Measurements from ENCODE around the gene CREB5.

The CREB5 gene

GRCh38 chr7:28793381-28794085, 381.2 kb downstream of the CREB5 start:
- Histone ChIP-seq H3K9me2 (replicated peaks; ENCODE audit: low read depth, low read length) (no peaks in the 10 kb centered on the region), H3F3A (ENCODE audit: low read depth) (no peaks in the 10 kb centered on the region), H3K79me2 (ENCODE audit: insufficient read depth, low read length) (no peaks in the 10 kb centered on the region), H4K20me1 (ENCODE audit: insufficient read depth, low read length, poor library complexity, severe bottlenecking) (no peaks in the 10 kb centered on the region), H3K4me2 (ENCODE audit: low read depth, low read length, poor library complexity, severe bottlenecking) (no peak overlapping the region), H3K4me1 (ENCODE audit: insufficient read depth, low read length, poor library complexity, severe bottlenecking) (no peaks in the 10 kb centered on the region), H3K9ac (ENCODE audit: low read depth, low read length, poor library complexity, severe bottlenecking) (no peak overlapping the region), H3K27me3 (ENCODE audit: insufficient read depth, low read length, poor library complexity, severe bottlenecking) (no peaks in the 10 kb centered on the region), H2AFZ (ENCODE audit: low read length) (no peak overlapping the region), H3K36me3 (ENCODE audit: insufficient read depth, low read length) (no peaks in the 10 kb centered on the region), H3K9me3 (ENCODE audit: insufficient read depth, low read depth, low read length) (no peaks in the 10 kb centered on the region), H3K4me3 (ENCODE audit: low read length, poor library complexity, severe bottlenecking) (no peak overlapping the region)
- TF ChIP-seq EZH2phosphoT487 (IDR thresholded peaks at IDR 0.05; ENCODE audit: borderline replicate concordance) (no peak), CTCF (conservative IDR thresholded peaks at IDR 0.05; ENCODE audit: low read length) (no peak)

GRCh38 chr7:28798274-28798673, 386.0 kb downstream of the CREB5 start:
- H3K79me2 ChIP-seq (ENCODE audit: insufficient read depth, low read length): no peaks in the 10 kb centered on the region
- no peaks in the 10 kb centered on the region for H4K20me1 ChIP-seq (ENCODE audit: insufficient read depth, low read length, poor library complexity, severe bottlenecking)
- H3K9me3 ChIP-seq (ENCODE audit: insufficient read depth, low read depth, low read length): no peaks in the 10 kb centered on the region
- H3K36me3 ChIP-seq (ENCODE audit: insufficient read depth, low read length): no peaks in the 10 kb centered on the region
- H3K4me1 ChIP-seq (ENCODE audit: insufficient read depth, low read length, poor library complexity, severe bottlenecking): no peaks in the 10 kb centered on the region
- H3K4me3 ChIP-seq (ENCODE audit: low read length, poor library complexity, severe bottlenecking): no peak overlapping the region
- no peak overlapping the region for H3K4me2 ChIP-seq (ENCODE audit: low read depth, low read length, poor library complexity, severe bottlenecking)
- no peak overlapping the region for H2AFZ ChIP-seq (ENCODE audit: low read length)
- no peaks in the 10 kb centered on the region for H3K9me2 ChIP-seq (replicated peaks; ENCODE audit: low read depth, low read length)
- no peaks in the 10 kb centered on the region for H3F3A ChIP-seq (ENCODE audit: low read depth)
- no peak for TF ChIP-seq CTCF (conservative IDR thresholded peaks at IDR 0.05; ENCODE audit: low read length)
- TF ChIP-seq EZH2phosphoT487 (IDR thresholded peaks at IDR 0.05; ENCODE audit: borderline replicate concordance): no peak
- H3K27me3 ChIP-seq (ENCODE audit: insufficient read depth, low read length, poor library complexity, severe bottlenecking): no peaks in the 10 kb centered on the region
- H3K9ac ChIP-seq (ENCODE audit: low read depth, low read length, poor library complexity, severe bottlenecking): no peak overlapping the region

- H3K36me3 ChIP-seq (ENCODE audit: insufficient read depth, low read length): no peaks in the 10 kb centered on the region
- no peaks in the 10 kb centered on the region for H4K20me1 ChIP-seq (ENCODE audit: insufficient read depth, low read length, poor library complexity, severe bottlenecking)
- H3K9me2 ChIP-seq (replicated peaks; ENCODE audit: low read depth, low read length): no peaks in the 10 kb centered on the region
- H3F3A ChIP-seq (ENCODE audit: low read depth): no peaks in the 10 kb centered on the region
- TF ChIP-seq EZH2phosphoT487 (IDR thresholded peaks at IDR 0.05; ENCODE audit: borderline replicate concordance) (no peak), CTCF (conservative IDR thresholded peaks at IDR 0.05; ENCODE audit: low read length) (no peak)
- no peaks in the 10 kb centered on the region for H3K79me2 ChIP-seq (ENCODE audit: insufficient read depth, low read length)
- H3K9ac ChIP-seq (ENCODE audit: low read depth, low read length, poor library complexity, severe bottlenecking): no peak overlapping the region
- no peaks in the 10 kb centered on the region for H3K27me3 ChIP-seq (ENCODE audit: insufficient read depth, low read length, poor library complexity, severe bottlenecking)
- no peaks in the 10 kb centered on the region for H3K4me1 ChIP-seq (ENCODE audit: insufficient read depth, low read length, poor library complexity, severe bottlenecking)
- H3K4me2 ChIP-seq (ENCODE audit: low read depth, low read length, poor library complexity, severe bottlenecking): no peak overlapping the region
- no peak overlapping the region for H3K4me3 ChIP-seq (ENCODE audit: low read length, poor library complexity, severe bottlenecking)
- no peak overlapping the region for H2AFZ ChIP-seq (ENCODE audit: low read length)
- no peaks in the 10 kb centered on the region for H3K9me3 ChIP-seq (ENCODE audit: insufficient read depth, low read depth, low read length)
Measured at GRCh38 chr7:28799619-28800018, 387.3 kb downstream of the CREB5 start.

All from Loucy (cell line).